HG03520 (cell line): ENCODE data around the gene SDF2.
A peak's percentile ranks its signal among the peaks of the same experiment; 100 is the strongest.

Experiments
- ATAC-seq: cut with Tn5 transposase; IDR thresholded peaks from one replicate; pipeline ENCODE4 v1.9.1; 2021; ENCODE audit warnings: mild to moderate bottlenecking, moderate library complexity; ENCODE audit not compliant: unreplicated experiment

Gene SDF2, protein sequence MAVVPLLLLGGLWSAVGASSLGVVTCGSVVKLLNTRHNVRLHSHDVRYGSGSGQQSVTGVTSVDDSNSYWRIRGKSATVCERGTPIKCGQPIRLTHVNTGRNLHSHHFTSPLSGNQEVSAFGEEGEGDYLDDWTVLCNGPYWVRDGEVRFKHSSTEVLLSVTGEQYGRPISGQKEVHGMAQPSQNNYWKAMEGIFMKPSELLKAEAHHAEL

DNA sequence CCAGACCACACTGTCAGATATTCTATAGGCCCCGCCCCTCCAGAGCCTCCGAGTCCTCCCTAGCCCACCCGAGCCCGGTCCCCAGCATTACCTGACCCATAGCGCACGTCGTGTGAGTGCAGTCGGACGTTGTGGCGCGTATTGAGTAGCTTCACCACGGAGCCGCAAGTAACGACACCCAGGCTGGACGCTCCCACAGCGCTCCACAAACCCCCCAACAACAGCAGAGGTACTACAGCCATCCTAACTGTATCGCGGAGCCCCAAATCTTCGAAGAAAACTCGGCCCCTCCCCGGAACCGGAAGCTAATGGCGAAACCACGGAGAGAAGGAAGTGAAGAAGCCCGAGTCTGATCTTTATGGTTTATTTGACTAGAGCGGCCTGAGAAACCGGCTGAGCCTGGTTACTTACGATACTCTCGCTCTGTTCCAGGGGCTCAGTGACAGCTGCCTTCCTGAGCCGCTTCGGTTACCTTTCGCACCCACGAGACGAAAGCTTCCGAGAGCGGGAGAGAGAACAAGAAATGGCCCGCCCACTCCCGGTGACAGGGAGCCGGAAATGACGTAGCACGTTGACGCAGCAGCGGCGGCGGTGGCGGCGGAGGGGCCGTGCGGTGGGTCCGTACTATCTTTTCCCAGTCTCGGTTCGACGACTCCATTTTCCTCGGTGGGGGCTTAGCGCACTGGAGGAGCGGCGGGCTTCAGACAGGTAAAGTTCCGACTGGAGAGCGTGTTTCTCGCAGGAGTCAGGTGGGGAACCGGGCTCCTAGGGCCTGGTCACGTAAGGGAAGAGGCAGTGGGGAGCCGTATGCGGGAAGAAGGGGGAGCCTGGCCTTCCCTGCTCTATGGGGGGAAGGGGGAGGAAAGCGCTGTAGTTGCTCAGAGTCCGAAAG is at the start of gene SDF2, which contains the start of gene SUPT6H:
SDF2 (minus strand) TSS at position 272 of the 892 bp plus-strand sequence; CDS start at position 242, 30 bp downstream.
SUPT6H (plus strand) TSS at position 571 of the 892 bp plus-strand sequence. CDS start 11,197 bp downstream, outside the sequence.
- ATAC-seq, result peak; percentile 67

DNA sequence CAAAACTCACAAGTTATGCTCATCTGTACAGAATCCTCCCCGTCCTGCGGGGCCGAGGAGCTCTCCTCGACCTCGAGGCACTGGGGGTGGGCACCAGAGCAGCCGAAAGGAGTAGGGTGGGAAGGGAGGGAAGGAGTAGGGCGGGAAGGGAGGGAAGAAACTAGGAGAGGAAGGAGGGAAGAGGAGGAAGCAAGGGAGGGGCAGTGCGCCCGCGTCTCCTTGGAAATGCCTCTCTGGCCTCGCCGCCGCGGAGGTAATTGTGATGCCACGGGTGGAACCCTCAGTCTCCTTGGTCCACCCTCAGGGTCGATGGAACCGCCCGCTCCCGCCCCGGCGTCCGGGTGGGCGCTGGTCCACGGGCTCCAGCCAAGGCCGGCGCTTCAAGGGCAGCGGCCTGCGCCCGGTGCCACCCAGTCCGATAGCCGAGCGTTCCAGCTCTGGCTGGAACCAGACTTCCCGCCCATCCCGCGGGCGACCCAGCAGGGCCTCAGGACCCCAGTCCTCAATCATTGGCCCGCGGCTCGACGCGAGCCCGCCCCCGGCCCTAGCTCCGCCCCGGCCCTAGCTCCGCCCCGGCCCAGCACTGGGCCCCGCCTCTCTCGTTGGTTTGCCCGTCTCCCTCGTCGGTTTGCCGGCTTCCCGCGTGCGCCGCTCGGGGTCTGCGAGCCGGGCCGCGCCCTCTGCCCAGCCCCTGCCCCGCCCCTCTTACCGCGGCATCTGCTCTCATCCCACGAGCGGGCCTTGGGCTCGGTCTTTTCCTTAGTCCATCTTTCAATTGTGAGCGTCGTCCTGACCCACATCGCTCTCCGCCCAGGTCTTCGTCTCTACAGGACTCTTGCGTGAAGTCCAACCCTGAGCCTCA is 49.4 kb upstream of the SDF2 start:
- ATAC-seq, result no peak

- ATAC-seq, result no peak
Measured at GRCh38 chr17:28707339-28707720, 45.6 kb upstream of the SDF2 start.

DNA sequence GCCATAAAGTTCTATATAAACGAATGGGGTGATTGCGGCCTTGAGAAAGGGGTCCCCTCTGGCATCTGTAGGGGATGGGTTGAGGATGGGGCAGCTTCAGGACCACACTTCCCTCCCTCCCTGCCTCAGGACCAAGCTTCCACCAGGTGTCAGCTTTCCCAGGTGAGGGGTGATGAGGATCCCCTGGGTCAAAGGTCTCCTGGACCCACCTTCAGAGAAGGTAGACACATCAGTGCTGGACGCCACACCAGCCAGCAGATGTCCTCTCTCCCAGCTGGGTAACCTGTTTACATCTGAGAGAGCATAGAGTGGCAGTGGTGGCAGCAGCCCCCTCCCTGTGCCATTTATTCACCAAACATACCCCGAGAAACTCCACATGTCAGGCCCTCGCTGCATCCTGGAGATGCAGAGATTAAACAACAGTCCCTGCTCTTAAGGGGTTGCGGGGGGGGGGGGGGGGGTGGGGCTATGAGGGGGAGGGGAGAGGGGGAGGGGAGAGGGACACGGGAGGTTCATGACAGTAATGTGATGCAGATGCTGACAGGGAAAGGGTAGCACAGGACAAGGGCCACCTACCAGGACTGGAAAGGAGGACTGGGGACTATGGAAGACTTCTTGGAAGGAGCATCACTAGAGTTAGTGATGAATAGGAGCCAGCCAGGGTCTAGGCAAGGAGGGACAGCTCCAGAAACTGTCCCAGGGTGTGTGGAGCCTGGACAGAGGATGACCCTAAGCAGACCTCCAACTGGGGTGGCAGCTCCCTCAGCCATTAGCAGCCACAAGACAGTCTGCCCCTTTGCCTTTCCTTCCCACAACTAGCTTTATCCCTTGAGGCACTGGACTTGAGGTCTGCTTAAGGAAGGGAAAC is 45.0 kb upstream of the SDF2 start:
- ATAC-seq, result no peak

DNA sequence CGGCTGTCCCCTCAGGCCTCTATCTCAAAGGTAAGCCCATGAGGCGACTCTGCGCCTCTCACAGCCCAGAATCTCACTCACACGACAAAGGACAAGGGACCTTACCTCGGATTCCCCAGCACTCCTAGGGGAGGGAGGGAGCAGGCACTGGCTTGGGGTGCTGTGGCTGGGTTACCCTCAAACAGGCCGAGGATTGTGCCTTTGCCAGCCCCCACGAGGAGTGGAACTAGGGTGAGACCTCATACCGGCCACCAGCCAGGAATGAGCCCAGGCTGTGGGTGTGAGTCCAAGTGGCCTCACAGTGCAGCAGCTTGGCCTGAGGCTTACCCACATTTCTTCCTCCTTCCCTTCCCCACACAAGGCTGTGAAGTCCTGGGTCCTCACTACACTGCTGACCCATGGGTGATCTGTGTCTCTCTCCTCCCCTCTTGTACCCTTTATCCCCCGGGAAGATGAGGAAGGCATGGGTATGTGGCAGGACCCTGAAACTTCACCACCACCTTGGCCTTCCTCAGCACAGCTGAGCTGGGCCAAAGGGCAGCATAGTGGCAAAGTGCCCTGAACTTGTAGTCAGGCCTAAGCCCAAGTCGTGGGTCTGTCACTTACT is 44.1 kb upstream of the SDF2 start:
- ATAC-seq, result no peak

DNA sequence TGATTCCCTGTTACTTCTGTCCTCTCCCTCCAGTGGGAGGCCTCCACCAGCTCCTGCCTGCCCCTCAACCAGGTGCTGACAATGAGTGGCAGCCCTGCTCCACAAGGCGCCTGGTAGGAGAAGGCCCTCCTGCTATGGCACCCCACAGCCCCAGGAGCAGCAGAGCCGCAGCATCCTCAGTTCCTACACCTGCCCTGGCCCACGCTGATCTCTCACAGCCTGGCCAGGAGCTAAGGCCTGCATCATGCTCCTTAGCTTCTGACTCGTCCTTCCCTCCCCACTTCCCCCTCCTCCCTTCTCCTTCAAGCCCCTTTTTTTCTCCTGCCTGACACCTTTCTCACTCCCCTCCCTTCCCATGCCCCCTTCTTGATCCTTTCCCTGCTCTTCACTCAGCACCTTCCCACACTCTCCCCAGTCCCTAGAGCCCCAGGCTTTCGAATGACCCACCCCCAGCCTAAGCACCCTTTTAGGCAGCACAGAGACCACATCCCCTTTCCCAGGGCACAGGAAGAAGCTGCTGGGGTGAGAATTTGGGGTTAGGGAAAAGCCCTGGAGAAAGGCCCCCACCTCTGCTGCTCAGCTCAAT is 43.5 kb upstream of the SDF2 start:
- no peak for ATAC-seq

DNA sequence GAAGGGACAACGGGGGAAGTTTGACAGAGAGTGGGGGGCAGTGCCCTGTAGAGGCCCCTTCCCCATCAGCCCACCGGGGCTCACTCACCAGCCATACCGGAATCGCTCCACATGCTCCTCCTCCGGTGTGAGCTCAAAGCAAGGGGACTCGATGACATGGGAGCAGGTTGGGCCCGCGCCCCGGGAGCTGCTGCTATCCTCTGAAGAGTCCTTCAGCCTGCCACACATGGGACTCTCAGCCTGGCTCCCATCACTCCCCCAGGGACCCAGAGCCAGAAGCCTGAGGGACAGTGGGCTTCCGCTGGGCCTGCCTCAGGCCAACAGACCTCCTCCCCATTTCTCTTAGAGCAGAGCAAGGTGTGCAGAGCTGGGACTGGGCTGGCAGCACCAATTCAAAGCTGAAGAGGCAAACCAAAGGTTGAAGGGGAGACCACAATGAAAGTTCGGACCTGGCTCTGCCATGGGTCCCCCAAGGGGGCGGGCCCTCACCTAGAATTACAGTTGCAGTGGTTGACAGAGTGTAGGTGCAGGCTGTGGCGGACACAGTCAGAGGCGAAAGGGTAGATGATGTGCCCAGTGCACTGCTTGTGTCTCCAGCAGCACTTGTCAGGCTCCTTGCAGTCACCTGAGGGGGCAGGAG is 42.6 kb upstream of the SDF2 start:
- ATAC-seq, result no peak

DNA sequence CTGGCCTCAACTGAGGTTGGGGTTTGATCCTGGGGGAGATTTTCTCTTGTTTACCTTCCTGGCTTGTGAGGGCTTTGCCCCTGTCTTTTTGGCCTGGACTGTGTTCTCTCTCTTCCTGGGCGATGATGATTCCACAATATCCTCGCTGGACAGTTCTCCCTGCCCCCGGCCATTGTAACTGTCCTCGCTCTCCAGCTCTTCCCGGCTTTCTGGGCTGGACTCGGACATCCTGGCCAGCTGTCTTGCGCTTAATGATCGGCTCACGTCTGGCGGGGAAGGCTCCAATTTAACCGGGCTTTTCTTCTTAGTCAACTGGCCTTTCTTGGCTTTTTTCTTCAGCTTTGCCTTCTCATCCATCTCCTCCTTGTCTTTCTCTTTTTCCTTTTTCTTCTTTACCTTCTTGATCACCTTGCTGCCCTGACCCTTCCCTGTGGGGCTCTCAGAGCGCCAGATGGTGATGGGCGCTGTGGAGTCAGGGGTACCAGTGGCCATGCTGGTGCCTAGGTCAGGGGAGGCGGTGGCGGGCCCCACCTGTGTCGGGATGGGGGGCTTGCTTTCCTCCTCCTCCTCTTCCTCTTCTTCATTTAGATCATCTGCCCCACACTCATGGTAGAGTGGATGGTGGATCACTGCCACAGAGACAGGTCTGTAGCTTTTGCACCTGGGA is 42.0 kb upstream of the SDF2 start:
- ATAC-seq, result no peak

DNA sequence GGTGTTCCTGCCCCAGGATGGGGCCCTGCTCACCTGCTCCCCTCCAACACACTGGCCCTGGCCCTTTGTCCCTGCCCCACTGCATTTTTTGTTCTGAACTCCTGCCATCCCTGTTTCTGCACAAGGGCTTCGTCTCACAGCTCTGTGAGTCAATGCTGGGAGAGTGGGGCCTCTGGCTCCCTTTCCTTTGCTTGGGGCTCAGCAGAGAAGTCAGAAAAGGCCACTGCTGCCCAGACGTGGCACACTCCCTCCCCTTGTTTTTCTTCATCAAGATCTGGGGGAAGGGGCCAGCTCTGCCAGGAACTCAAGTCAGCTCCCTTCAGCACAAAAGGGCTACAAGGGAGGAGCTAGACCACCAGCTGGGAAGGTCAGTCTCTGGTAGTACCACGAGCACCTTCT is 41.0 kb upstream of the SDF2 start:
- no peak for ATAC-seq

DNA sequence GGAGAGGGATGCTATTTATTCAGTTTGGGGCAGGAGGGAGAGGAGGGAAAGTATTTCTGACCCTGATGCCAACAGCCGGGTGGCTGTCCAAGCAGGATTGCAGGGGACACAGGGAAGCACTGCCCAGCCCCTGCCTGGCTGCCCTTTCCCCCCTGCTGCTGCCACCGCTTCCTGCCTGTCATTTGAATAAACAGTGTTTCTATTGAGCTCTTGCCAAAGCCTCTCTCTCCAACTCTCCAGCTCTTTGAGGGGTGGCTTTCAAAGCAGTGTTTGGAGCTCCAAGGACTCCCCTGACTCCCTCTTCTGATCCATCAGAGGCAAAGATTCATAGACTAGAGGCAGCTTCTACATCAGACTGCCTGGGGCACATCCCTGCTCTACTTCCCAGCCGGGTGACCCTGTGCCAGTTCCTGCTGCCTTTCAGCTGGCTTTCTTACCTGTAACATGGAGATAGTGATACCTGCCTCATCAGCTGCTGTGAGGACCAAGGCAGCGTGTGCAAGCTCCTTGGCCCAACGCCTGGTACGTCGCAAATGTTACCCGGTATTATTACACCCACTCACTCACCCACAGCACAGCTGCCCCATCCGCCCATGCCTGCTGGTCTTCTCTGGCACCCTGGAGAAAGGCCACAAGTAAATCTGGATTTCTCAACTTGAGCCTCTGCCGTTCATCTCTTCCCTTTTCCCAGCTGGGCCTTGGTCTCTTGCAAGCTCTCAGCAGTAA is 40.5 kb upstream of the SDF2 start:
- ATAC-seq, result no peak

DNA sequence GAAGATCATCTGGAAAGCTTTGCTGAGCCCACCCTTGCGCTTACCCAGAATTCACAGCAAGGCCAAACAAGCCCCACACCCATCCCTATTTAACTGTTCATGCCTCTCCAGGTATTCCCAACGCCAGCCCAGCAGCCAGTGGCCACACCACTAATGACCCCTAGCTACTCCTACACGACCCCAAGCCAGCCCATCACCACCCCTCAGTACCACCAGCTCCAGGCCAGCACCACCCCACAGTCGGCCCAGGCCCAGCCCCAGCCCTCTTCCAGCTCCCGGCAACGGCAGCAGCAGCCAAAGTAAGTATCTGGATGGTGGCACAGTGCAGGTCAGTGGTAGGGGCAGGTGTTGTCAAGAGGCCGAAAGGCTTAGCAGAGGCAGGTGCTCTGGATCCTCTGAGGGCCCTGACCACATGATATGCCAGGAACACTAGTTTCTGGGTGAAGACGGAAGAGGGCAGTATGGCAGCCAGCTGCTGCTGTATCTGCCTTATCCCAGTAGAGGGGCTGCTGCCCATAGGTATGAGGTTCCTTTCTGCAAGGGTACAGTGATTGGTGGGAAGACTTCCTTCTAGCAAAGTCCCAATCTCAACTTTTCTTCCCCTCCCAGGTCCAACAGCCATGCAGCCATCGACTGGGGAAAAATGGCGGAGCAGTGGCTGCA is 39.3 kb upstream of the SDF2 start:
- ATAC-seq, result no peak

DNA sequence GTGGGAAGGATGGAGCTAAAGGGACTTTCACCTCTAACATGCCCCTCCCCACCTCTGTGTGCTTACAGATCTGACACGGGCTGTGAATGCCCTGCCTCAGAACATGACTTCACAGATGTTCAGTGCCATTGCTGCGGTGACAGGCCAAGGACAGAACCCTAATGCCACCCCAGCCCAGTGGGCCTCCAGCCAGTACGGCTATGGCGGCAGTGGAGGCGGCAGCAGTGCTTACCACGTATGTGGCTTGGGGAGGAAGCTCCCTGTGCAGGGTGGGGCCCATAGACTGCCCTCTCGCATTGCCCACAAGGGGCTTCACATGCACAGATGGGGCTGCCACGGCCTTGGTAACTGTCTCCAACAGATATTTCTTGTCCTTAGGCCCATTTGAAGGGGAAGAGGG is 38.6 kb upstream of the SDF2 start:
- ATAC-seq, result no peak

- ATAC-seq, result no peak
Measured at GRCh38 chr17:28698253-28698941, 36.7 kb upstream of the SDF2 start.

GRCh38 chr17:28693869-28694268 is 32.2 kb upstream of the SDF2 start:
- no peak for ATAC-seq

DNA sequence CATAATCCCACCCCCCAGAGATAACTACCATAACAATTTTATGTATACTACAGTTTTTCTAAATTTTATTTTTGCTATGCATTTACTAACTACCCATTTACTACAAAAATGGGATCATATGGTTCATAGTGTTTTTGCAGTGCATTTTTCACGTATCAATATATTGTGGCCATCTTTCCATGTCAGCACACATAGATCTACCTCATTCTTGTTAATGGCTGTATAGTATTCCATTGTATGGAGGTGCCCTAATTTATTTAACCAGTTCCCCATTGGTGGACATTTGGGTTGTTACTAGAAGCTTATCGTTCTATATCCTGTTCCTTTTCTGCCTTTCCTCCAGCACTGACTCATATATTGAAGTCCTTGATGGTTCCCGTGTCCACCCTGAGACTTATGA is 27.3 kb upstream of the SDF2 start:
- ATAC-seq, result no peak

DNA sequence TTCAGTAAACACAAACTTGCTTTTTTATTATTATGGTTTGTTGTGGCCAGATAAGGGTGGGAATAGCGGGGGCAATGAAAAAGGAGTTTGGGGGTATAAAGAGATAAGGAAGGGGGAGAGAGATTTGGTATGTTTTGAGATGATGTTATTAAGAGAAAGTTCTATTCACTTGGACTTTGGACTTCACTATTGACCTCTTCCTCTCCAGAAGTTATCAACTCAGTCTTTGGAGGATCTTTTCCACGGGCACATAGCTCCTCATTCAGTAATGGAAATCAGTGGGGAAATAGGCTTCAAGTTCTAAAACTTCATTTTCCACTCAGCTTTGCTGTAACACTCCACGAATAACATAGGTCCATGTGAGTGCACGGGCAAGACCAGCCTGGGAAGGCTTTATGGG is 26.8 kb upstream of the SDF2 start:
- no peak for ATAC-seq

GRCh38 chr17:28686296-28686695 is 24.6 kb upstream of the SDF2 start:
- ATAC-seq, result no peak
